Epidermal melanocyte (primary cell): Measurements from ENCODE around the gene BNIP3.
"Not testable (repeated sequence)": the region's sequence is repeated elsewhere in the genome, so short reads cannot be mapped to it uniquely, and the experiment has no call there.

Experiments
- DNase-seq: peaks from one replicate; pipeline ENCODE4 v3.0.0; 2011; ENCODE audit warnings: low spot score; ENCODE audit not compliant: insufficient read length

Gene BNIP3

DNA sequence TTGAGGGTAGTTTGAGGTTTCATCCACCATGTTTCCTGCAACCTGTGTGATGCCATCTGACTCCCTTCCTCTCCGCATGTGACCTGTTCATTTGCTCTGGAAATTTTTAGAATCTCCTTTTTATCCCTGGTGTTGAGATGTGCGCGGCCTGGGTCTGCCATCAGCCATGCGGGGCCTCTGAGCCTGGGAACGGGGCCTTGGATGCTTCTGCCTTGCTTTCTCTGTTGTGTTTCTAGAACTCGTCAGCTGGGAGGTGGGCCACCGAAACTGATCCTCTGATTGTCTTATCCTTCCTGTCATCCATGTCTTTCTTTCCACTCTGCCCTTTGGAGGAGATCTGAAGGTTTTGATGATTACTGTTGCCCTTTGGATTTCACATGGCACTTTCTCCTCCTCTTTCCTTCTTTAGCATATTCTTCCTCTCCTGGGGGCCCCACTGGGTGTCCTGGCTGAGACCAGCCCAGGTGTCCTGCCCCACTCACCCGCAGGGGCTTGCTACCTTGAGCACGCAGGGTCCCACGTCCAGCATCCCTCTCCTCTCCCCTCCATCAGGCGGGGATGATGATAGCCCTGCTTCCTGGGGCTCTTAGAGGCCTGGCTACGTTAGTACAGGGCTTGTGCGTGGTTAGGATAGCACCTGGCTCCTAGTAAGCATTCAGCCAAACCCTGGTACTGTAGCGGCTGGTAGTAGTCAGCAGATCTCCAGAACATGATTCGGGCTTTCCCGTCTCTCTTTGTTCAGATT is 51.0 kb downstream of the BNIP3 start:
- DNase-seq, result no peak

DNA sequence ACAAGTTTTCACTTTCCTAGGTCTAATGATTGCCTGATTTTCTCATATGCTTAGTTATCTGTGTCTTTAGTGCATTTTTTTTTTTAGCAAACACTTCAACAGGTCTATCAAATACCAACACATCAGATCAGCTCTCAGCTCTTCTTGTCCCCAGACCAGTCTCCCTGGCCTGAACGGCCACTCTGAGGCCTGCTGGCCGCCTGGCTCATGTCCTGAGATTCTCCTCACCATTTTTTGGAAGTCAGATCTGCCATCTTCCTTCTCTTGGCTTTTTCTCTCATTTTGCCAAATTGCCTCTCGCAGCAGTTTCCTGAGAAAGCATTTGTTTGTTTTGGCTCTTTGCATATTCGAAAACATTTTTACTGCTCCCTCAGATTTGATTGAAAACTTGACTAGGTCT is 51.6 kb downstream of the BNIP3 start:
- DNase-seq, result no peak

DNA sequence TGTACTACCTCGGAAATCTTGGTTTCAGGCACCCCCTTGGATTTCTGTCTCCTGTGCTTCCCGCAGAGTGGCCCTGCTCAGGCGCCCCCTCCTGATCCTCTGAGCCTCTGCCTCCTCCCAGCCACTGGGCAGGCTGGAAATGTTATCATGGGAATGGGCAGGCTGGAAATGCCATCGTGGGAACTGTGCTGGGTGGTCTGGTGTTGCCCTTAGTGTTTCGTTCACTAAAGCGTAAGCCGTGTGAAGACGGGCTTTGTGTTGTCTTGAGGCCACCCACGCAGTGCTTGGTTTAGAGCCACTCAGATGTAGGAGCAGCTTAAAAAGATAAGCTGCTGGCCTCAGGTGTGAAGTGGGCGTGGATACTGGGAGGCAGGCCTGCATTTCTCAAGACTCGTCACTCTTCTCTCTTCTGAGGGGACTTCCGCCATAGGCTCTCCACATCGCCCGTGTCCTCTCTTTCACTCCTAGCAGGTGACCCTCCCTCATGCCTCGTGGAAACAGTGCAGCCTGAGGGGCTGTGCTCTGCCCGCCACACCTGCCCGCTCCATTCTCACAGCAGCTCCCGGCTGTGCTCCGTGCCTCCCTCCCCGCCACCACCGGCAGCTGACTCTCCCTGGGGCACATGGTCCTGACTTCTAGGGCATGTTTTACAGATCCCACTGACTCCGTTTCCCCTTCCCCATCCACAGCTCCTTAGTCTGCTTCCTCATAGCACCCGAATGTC is 52.4 kb downstream of the BNIP3 start:
- no peak for DNase-seq

DNA sequence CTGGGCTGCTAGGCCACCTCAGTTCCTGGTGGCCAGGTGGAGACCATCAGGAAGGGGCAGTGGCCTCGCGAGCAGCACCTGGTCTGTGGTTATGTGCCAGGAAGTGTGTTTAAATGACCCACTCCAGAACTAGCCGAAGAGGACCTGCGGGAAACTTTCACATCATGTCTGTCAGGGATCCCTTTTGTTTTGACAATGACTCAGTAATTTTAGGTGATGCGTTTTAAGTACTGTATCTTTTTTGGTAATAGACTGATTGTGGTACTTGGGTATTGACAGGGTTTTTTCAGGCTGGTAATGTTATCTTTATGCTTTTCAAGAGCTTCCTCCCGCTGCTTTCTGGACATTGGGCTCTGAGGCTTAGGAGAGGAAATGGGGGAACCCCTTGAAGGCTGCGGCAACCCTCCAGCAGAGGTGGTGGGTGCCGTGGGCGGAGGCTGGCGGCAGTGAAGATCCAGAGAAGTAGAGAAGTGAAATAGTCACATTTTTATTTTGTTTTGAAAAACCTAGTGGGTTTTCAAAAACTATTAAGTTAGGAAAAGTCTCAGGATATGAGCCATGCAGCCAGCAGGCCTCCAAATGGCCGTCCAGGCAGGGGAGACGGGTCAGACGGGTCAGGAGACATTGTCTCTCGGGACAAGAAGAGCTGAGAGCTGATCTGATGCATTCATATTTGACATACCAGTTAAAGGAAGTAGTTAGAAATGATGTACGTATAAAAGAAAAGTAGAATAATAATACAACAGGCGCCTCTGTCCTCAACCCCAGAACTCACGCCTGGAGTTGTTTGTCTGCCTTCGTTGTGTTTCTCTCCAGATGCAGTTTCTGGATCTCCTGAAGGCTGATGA is 53.3 kb downstream of the BNIP3 start:
- DNase-seq, result no peak

DNA sequence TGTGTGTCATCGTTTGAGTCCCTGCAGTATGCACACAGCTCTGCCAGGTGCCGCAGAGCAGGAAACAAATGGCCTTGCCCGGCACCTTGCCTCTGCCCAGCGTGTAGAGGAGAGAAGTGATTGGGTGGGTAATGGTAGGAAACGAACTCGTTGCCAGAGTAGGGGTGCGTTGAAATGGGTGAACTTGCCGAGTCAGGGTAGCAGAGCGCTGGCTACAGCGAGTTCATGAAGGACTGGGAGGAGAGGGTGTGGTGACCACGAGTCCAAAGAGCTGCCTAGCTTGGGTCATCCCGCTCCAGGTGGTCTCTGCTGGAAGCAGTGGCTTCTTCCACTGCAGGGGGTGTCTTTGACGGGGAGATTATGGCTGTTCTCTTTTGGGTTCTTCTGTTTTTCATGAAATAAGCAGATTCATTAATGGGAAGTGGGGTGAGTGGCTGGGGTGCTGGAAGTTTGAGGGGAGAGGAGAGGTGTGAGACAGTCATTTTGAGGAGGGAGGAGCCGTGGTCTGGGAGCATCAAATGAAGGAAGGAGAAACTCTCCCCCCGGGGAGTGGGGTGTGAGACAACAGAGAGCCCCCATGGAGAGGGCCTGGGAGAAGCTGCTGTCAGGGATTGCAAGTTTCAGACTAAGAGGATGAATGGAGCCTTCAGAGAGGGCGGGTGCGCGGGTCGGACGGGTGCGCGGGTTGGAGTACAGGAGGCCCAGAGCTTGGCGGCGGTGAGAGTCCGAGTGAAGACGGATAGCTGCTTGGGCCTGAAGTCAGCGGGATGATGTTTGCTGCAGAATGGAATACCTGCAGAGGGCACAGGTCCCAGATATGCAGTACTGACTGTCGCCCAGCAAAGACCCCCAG is 54.8 kb downstream of the BNIP3 start:
- no peak for DNase-seq

DNA sequence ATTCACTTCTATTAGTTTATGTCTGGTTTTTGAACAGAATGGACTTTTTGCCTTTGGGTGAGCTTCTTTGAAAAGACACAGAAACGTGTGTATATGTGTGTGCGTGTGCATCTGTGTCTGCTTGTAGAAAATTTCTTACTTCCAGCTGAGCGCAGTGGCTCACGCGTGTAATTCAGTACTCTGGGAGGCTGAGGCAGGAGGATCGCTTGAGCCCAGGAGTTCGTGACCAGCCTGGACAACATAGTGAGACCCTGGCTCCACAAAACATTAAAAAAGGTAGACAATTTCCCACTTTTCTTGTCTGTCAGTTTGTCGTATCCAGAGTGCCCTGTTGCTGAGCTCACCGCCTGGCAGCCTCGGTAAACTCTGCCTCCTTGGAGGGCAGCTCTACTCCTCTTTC is 55.5 kb downstream of the BNIP3 start:
- DNase-seq, result no peak

DNA sequence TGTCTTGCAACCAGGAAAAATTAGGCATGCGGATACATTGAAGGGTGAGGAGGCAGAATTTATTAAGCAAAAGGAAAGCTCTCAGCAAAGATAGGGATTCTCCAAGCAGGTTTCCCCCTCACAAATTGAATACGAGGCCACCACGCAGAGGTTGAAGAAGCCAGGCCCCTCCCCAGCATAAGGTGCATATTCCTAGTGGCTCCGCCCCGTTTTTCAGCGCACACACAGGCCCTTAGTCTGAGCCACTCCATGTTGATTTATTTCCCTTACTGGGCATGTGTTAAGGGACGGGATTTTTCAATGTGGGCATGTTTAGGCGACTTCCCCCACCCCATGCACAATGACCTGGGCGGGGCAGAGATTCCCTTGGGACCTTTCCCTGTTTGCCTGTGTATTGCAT is 56.0 kb downstream of the BNIP3 start:
- DNase-seq, result no peak

DNA sequence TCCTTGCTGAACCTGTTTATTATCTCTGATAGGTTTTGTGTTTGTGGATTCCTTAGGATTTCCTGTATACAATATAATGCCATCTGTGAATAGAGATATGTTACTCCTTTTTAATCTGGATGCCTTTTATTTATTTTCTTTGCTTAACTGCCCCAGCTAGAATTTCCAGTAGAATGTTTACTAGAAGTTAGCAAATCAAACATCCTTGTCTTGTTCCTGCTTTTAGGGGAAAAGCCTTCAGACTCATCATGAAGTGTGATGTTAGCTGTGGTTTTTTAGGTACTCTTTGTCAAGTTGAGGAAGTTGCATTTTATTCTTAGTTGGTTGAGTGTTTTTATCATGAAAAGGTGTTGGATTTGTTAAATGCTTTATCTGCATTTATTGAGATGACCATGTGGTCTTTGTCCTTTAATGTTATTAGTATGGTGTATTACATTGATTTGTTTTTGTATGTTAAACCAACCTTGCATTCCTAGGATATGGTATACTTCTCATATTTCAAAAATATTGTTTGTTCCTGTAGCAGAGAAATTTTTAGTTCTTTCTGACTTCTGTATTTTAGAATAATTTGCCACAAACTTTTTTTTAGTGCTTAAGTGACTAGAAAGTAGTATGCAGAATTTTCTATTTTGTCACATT is 56.6 kb downstream of the BNIP3 start:
- no peak for DNase-seq

DNA sequence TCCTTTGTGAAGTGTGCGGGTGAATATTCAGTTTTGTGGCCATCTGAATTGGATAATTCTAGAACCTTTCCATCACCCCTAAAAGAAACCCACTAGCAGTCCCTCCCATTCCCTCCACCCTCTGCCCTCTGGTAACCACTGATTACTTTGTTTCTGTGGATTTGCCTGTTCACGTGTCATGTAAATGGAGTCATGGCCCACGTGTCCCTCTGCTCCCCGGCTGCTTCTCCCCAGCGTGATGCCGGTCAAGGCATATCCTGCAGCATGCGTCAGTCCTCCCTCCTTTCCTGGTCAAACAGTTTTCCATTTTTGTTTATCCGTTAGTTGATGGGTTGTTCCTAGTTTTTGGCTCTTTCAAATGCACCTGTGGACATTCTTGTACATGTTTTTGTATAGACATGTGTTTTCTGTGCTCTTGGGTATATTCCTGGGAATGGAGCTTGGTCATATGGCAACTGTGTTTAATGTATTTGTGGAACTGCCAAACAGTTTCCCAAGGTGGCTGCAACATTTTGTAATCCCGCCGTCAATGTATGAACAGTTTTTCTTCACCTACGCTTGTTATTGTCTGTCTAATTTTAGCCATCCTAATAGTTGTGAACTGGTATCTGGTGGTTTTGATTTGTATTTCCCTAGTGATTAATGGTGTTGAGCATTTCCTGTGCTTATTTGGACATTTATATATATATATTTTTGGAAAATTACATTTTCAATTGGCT is 58.5 kb downstream of the BNIP3 start:
- no peak for DNase-seq

DNA sequence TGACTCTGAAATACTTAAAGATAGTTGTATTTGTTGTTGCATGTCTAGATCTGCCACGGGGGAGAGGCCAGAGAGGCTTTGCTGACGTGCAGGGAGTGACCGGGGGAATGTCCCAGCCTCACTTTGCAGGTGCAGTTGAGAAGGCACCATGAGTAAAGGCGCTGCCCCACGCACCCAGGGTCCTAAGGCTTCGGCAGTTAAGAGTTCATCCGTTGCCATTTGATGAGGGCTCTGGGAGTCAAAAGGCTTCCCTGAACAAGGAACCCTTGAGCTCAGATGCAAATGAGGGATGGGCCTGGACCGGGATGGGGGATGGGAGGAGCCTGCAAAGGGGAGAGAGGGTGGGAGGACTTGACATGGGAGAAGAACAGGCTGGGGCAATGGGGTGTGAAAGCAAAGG is 60.5 kb downstream of the BNIP3 start:
- no peak for DNase-seq

DNA sequence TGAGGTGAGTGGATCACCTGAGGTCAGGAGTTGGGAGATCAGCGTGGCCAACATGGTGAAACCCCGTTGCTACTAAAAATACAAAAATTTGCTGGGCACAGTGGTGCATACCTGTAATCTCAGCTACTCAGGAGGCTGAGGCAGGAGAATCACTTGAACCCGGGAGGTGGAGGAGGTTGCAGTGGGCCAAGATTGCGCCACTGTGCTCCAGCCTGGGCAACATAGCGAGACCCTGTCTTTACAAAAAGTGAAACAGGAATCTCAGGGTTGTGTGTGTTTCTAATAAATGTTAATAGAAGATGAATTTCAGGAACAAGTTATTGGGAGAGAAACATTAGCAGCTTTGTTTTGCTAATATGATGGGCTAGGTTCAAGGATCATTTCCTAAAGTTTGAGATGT is 61.0 kb downstream of the BNIP3 start:
- DNase-seq, result no peak

DNA sequence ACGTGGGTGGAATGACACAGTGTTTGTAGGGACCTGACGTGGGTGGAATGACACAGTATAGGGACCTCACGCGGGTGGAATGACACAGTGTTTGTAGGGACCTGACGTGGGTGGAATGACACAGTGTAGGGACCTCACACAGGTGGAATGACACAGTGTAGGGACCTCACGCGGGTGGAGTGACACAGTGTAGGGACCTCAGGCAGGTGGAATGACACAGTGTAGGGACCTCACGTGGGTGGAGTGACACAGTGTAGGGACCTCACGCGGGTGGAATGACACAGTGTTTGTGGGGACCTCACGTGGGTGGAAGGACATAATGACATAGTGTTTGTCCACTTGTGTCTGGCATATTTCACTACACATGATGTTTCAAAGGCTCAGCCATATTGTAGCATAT is 61.6 kb downstream of the BNIP3 start:
- no peak for DNase-seq

DNA sequence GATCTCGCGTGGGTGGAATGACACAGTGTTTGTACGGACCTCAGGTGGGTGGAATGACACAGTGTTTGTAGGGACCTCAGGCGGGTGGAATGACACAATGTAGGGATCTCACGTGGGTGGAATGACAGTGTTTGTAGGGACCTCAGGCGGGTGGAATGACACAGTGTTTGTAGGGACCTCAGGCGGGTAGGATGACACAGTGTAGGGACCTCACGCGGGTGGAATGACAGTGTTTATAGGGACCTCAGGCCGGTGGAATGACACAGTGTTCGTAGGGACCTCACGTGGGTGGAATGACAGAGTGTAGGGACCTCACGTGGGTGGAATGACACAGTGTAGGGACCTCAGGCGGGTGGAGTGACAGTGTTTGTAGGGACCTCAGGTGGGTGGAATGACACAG is 62.3 kb downstream of the BNIP3 start:
- not testable (repeated sequence) for DNase-seq
